ENCODE measurements around the gene STX1A. TPM values are rescaled to one million over a fixed set of nuclear protein-coding genes. Genes with fewer than 3 reads are reported as not detected.
A peak's percentile ranks its signal among the peaks of the same experiment; 100 is the strongest.
"Not testable (repeated sequence)": the region's sequence is repeated elsewhere in the genome, so short reads cannot be mapped to it uniquely, and the experiment has no call there.

The STX1A gene
- total RNA-seq, 1 donor, result 0.27 TPM

- not testable (repeated sequence) for DNase-seq (ENCODE audit: low read depth in 2 of 3, low spot score in 2 of 3)
Observed at GRCh38 chr7:73713319-73713718, 6.2 kb downstream of the STX1A start.

- no peak for DNase-seq (ENCODE audit: low read depth in 2 of 3, low spot score in 2 of 3)
Observed at GRCh38 chr7:73712773-73713172, 6.7 kb downstream of the STX1A start.

- DNase-seq (ENCODE audit: low read depth in 2 of 3, low spot score in 2 of 3), result no peak
Observed at GRCh38 chr7:73708961-73709549, 10.4 kb downstream of the STX1A start.

DNA sequence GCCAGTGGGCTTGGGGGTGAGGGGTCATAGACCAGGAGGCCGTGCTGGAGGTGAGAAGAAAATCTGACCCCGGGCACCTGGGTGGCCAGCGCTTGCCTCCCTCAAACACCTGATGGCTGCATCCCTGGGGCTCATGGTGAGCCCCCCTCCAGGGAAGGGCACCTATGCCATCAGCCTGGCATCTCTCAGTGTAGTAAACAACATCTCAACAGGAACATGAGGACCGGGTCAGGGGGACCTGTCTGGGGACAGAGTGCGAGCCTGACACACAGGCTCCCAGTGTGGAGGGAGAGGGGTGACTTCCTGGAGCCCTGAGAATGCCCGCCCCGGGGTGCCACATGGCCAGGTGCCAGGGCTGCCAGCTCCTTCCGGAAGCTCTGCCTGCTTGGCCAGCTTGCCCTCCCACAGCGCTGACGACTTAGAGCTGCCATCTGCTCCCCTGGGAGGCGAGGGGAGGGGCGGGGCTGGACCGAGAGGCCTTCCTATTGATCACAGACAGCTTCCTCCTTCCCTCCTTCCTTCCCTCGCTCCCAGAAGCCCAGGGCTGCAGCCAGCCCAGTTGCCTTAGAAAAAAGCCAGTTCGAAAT lies 12.3 kb downstream of the STX1A start:
- DNase-seq (ENCODE audit: low read depth in 2 of 3, low spot score in 2 of 3), result no peak

DNA sequence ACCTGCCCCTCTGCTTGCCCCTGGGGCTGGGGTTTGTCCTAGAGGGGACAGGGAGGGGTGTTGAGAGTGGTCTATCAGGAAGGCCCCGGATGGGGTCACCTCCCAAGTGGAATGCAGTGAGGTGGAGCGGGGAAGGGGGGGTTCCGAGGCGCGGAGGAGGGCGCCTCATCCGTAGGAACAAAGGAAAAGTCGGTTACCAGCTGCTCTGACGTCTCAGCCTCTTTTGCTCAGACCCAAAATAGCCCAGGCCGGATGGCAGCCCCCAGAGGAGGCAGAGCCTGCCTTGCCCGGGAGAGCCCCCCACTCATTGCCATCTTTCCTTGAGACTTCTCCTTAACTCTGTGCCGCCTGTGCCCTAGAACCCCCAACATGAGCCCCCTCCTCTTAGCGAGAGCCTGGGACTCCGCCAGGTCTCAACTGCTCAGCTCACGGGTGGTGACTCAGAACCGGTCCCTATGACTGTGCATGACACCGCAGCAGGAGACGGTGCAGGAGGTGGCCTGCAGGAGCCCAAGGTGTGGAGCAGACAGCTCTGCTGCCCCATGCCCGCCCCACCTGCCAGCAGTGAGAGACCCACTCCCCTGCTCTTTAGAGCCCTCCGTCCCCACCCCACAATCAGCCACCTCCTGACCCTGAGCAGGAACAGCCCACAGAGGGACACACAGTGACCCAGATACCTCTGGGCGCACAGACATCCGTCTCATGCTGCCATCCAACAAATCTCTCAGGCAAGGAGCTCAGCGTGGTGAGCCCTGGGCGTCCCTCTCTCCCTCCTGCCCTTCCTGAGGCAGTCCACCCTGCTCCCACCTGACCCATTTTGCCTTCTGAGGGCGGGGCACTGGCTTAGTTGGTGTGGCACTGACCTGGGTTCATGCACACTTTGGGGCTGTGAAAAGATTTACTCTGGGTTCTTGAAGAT lies 13.1 kb downstream of the STX1A start:
- DNase-seq (ENCODE audit: low read depth in 2 of 3, low spot score in 2 of 3), result peak in 2 of 3 donors; percentile 55 to 70

- DNase-seq (ENCODE audit: low read depth in 2 of 3, low spot score in 2 of 3), result no peak
Observed at GRCh38 chr7:73705551-73705920, 13.9 kb downstream of the STX1A start.

DNA sequence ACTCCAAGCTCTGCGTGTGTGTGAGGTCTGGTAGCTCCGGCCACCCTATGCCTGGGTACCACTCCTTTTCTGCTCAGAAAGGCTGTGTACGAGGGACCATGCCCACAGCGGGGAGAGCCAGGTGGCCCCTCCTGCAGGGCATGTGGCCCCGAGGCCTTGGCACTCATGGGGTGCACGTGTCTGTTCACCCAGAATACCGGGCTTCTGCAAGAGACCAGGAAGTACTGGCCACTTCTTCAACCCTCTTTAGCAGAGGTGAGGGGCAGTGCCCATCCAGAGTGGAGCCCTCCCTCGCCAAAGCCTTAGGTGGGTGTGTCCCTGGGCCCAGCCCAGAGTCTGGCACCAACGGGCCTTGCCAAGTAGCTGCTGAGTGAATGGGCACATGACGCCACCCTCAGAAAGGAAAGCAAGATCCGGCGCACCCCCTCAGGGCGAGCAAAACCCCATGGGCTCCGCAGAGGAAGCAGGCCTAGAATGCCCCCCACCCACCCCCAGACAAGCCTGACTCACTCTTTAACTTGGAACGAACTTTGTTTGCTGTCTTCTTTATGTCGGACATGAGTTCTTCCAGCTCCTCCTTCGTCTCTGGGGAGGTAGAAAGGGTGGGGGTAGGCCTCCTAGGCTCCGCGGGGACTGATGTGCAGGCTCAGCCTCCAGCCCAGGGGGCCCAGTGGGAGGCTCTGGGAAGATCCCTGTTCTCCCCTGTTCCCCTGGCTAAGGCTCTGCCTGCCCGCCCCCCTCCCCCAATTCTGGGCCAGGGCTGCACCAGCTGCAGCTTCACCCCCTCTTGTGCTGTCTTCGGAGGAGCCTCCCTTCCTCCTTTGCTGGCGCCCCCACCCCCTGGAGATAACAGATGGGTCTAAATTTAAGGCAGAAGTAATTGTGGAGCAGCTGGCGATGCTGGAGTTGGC lies 14.6 kb downstream of the STX1A start:
- no peak for DNase-seq (ENCODE audit: low read depth in 2 of 3, low spot score in 2 of 3)

DNA sequence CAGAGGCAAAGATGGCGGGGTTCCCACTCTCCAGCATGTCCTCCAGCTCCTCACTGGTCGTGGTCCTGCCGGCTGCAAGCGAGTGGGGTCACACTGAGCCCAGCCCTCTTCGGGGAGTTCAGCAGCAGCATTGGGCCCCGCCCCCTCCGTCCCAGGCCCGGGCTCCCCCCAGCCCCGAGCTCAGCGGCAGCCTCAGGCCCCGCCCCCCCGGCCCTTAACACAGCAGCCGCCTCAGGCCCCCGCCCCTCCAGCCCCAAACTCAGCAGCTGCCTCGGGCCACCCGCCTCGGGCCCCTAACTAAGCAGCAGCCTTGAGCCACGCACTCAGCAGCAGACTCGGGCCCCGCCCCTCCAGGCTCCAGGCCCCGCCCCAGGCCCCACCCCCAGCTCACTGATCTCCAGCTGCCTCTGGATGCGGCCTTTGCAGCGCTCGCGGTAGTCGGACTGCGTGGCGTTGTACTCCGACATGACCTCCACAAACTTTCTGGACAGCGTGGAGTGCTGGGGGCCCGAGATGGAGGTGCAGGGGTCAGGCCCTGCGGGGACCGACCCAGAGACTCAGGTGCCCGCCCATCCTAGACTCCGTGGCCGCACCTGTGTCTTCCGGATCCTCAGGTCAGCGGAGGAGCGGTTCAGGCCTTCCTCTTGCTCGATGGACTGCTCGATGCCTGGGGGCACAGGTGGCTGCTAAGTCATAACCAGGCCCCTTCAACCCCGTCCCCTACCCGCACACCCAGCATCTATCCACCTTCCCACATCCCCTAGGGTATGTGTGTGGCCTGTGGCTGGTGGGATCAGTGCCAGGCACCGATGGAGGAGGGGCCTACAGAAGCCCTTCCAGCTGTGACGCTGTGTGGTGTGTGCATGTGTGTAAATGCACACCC lies 15.5 kb downstream of the STX1A start:
- DNase-seq (ENCODE audit: low read depth in 2 of 3, low spot score in 2 of 3), result peak in 1 of 3 donors; percentile 58

DNA sequence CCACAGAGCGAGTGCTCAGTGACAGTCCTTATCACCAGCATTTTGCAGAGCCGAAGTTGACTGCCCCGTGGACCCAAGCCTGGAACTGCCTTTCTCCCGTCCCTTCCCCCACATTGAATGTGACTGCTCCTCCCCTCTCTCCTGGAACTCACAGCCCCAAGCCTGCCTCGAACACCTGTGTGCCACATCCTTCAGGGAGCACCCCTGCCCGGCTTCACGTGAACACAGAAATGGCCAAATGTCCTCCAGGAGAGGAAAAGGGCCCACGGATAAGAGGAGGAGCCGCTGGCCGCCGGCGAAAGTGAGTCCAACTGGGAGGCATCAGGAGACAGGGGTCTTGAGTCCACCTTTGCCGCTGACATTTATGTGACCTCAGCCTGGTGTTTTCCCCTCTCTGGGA lies 16.2 kb downstream of the STX1A start:
- no peak for DNase-seq (ENCODE audit: low read depth in 2 of 3, low spot score in 2 of 3)

DNA sequence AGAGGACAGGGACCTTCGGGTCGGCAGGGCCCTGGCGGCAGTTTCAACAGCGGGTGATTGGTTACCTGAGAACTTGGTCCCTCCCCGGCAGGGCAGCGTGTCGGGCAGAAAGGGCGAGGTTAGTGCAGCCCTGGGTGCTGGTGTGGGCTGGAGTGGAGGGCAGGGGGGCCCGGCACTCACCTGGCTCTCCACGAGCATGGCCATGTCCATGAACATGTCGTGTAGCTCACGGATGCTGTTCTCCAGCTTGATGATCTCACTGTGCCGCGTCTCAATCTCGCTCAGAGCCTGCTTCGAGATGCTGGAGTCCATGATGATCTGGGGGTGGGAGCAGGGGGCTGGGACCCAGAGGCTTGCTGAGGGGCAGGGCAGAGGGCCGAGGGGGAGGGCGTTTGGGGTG lies 16.8 kb downstream of the STX1A start:
- no peak for DNase-seq (ENCODE audit: low read depth in 2 of 3, low spot score in 2 of 3)

DNA sequence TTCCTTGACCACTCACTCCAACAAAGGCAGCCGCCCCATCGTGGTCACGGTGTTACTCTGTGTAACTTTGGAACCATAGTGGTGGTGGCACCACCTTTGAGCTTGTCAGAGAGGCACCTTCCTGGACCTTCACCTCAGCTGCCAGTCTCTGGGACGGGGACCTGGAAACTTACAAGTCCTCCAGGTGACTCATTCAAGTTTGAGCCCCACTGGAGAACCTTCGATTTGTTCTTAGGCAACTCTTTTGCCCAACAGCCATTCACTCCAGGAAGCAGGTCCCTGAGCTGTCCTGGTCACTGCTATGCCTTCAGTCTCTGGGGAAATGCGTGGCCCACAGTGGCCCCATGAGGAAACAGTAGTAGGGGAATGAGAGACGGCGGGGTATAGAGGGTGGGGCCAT lies 17.2 kb downstream of the STX1A start:
- no peak for DNase-seq (ENCODE audit: low read depth in 2 of 3, low spot score in 2 of 3)

DNA sequence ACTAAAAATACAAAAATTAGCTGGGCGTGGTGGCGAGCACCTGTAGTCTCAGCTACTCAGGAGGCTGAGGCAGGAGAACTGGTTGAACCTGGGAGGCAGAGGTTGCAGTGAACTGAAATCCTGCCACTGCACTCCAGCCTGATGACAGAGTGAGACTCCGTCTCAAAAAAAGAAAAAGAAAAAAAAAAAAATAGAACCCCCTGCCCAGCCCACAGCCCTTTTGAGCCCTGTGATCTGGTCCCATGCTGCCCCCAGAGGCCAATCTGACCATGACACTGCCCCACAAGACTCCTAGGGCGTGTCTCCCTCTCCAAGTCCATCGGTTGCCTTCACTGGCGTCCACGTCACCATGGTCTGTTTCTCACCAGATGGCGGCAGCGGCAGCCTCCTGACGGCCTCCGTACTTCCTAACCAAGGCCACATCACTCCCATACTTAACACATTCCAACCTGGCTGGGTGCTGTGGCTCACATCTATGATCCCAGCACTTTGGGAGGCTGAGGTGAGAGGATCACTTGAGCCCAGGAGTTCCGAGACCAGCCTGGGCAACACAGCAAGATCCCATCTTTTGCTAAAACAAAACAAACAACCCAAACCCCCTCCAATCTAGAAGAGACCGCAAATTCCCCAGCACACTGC lies 18.0 kb downstream of the STX1A start:
- peak in 1 of 3 donors; percentile 49 for DNase-seq (ENCODE audit: low read depth in 2 of 3, low spot score in 2 of 3)

- no peak for DNase-seq (ENCODE audit: low read depth in 2 of 3, low spot score in 2 of 3)
Observed at GRCh38 chr7:73700581-73701134, 18.8 kb downstream of the STX1A start.

DNA sequence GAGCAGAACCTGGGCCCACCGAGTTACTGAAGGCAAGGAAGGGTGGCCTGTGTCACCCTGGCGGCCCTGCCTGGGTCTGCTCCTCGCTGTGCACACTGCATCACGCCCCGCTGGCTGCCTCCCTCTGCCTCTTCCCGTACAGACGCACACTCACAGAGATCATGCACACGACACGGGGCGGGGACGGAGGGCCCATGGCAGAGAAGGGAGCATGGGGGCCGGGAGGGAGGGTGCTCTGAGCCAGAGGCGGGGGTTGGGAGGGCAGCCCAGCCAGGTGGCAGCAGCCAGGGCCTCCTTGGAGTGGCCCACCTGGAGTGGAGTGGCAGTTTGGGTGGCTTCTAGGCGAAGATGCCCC lies 19.4 kb downstream of the STX1A start:
- DNase-seq (ENCODE audit: low read depth in 2 of 3, low spot score in 2 of 3), result no peak

- no peak for DNase-seq (ENCODE audit: low read depth in 2 of 3, low spot score in 2 of 3)
Observed at GRCh38 chr7:73699370-73700068, 19.9 kb downstream of the STX1A start.

DNA sequence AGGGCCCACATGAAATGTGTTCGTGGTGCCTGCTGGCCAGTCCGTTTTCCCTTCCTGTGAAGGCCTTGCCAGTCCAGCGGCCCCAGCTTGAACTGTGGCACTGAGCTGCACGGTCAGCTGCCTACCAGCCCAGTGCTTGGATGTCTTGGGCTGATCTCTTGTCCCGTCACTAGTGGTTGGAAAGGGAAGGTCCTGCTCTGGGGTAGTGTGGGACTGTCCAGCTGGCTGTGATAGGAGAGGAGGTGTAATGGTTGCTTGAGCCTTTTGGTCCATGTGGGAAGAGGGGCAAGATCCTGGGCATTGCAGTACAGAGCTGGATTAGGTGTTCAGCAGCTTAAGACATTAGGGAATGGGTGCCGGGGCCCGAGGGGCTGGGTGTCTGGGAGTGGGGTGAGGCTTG lies 21.1 kb downstream of the STX1A start:
- no peak for DNase-seq (ENCODE audit: low read depth in 2 of 3, low spot score in 2 of 3)

DNA sequence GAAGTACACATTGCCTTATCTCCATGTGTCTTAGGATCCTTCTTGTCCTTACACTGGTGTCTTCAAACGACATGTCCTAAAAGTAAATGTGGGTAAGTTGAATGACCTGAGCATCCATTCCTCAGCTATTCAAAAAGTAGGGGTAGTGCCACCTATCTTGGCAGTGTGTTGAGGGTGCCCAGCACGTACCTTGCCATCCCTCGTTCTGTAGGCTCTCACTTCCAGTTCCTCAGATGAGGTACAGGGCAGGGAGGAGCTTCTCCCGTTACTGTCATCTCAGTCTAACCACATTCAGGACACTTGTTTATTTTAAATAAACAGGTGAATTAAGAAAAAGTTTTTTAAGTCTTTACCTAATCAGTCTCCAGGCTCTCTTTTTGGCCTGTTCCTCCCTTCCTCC lies 23.1 kb downstream of the STX1A start:
- DNase-seq (ENCODE audit: low read depth in 2 of 3, low spot score in 2 of 3), result no peak

- DNase-seq (ENCODE audit: low read depth in 2 of 3, low spot score in 2 of 3), result no peak
Observed at GRCh38 chr7:73690646-73691045, 28.8 kb downstream of the STX1A start.

DNA sequence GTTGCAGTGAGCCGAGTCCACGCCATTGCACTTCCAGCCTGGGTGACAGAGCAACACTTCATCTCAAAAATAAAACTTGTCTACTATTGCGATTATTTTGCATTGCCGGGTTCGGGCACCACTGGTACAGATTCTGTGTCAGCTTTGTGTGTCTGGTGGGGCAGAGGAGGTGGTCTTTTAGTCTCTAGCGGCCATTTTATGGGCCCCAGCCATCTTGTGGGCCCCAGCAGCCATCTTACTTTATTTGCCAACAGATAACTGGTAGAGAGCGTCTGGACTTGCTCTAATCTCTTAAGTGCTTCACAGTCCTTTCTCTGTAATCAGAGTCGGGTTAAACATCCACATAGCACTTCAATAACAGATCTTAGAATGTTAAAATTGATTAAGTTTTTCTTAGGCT lies 31.2 kb downstream of the STX1A start:
- no peak for DNase-seq (ENCODE audit: low read depth in 2 of 3, low spot score in 2 of 3)

Measured in hematopoietic multipotent progenitor cell (in vitro differentiated cells).